GM21390 (cell line): Measurements from ENCODE around the gene DCAF15.
"Not testable (repeated sequence)": the region's sequence is repeated elsewhere in the genome, so short reads cannot be mapped to it uniquely, and the experiment has no call there.

Experiments
- ATAC-seq: cut with Tn5 transposase; IDR thresholded peaks from one replicate; pipeline ENCODE4 v1.9.1; 2021; ENCODE audit not compliant: unreplicated experiment

The DCAF15 gene

GRCh38 chr19:13952154-13952930, at the start of gene DCAF15:
TSS of gene DCAF15 (plus strand) at chr19:13952509. CDS start at chr19:13952513, 4 bp downstream.
- peak; percentile 96 for ATAC-seq

- ATAC-seq = no peak
These were observed 49.2 kb upstream of the DCAF15 start for GRCh38 chr19:13902993-13903555.

DNA sequence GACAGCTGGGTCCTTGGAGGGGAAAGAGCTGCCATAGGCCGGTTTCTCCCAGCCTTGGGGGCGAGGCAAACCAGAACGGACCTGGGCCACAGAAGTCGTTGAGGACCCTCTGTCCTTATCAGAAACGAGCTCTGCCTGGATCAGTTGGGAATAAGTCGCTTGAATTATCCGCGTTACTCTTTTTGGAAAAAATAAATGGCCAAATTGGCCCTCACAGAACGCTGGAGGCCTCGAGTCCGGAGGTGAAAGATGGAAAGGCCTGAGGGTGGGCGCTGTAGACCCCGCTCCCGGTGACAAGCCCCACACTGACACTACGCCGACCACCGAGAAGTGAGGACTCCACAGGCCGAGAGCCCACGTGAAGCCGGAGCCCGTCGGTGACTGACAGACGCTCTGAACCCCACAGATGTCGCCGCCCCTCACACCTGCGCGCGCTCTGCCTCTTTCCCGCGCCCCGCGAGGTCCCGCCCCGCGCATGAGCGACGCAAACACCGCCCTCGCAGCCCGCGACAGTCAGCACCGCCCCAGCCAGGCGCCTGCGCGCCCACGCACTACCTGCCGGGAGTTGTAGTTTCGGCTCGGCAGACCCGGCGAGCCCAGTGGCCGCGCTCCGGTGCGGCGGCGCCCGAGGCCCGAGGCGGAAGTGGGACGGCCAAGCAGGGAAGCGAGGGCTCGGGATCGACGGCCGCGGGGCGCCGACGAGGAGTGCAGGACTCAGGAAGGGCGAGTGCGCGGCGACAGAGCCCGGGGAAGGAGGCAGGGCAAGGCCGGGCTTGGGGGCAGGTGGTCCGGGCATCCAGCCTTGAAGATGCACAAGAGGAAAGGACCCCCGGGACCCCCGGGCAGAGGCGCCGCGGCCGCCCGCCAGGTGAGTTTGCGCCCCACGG, 46.4 kb upstream of the DCAF15 start, which contains the start of the genes BRME1 and CC2D1A:
BRME1 (minus strand) TSS at position 484 of the 887 bp plus-strand sequence. CDS start 1,225 bp downstream, outside the sequence.
CC2D1A (plus strand) TSS at position 568 of the 887 bp plus-strand sequence; CDS start at position 809, 241 bp downstream.
- peak; percentile 90 for ATAC-seq

- ATAC-seq = peak; percentile 37
These were observed 45.8 kb upstream of the DCAF15 start for GRCh38 chr19:13906521-13906904.

- no peak for ATAC-seq
These were observed 45.4 kb upstream of the DCAF15 start for GRCh38 chr19:13906910-13907309.

GRCh38 chr19:13908674-13909073, 43.6 kb upstream of the DCAF15 start:
- no peak for ATAC-seq

DNA sequence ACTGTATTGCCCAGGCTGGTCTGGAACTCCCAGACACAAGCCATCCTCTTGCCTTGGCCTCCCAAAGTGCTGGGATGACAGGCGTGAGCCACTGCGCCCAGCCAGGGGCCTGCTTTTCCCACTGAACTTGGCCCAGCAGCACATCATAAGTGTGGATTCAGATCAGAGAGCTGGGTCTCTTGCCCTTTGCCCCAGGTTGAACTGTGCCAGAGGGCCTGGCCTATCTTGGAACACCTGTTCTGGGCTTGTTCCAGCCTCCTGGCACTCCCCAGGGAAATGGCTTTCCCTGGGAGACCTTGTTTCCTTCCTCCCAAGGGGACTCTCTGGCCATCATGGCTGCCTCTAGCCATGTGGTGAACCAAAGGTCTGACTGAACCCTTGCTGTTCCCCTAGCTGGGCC, 42.9 kb upstream of the DCAF15 start:
- ATAC-seq = no peak

GRCh38 chr19:13913352-13913751, 39.0 kb upstream of the DCAF15 start:
- no peak for ATAC-seq

- no peak for ATAC-seq
These were observed 37.5 kb upstream of the DCAF15 start for GRCh38 chr19:13914777-13915176.

- no peak for ATAC-seq
These were observed 34.4 kb upstream of the DCAF15 start for GRCh38 chr19:13917888-13918406.

GRCh38 chr19:13918726-13919411, 33.4 kb upstream of the DCAF15 start:
- no peak for ATAC-seq

DNA sequence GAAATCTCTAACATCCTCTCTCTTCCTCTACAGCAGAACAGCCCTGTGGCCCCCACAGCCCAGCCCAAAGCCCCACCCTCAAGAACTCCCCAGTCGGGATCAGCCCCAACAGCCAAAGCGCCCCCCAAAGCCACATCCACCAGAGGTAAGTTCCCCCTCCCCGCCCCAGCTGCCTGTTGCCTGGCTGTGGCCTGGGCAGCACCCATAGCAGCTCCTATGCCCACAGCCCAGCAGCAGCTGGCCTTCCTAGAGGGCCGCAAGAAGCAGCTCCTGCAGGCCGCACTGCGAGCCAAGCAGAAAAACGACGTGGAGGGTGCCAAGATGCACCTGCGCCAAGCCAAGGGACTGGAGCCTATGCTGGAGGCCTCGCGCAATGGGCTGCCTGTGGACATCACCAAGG, 31.8 kb upstream of the DCAF15 start:
- no peak for ATAC-seq

GRCh38 chr19:13920940-13921747, 31.2 kb upstream of the DCAF15 start:
- no peak for ATAC-seq

GRCh38 chr19:13922118-13922517, 30.2 kb upstream of the DCAF15 start:
- ATAC-seq = not testable (repeated sequence)

GRCh38 chr19:13923194-13923987, 28.9 kb upstream of the DCAF15 start:
- ATAC-seq = no peak

GRCh38 chr19:13926010-13926409, 26.3 kb upstream of the DCAF15 start:
- no peak for ATAC-seq

GRCh38 chr19:13926715-13927114, 25.6 kb upstream of the DCAF15 start:
- ATAC-seq = no peak

GRCh38 chr19:13929340-13929739, 23.0 kb upstream of the DCAF15 start:
- ATAC-seq = no peak

DNA sequence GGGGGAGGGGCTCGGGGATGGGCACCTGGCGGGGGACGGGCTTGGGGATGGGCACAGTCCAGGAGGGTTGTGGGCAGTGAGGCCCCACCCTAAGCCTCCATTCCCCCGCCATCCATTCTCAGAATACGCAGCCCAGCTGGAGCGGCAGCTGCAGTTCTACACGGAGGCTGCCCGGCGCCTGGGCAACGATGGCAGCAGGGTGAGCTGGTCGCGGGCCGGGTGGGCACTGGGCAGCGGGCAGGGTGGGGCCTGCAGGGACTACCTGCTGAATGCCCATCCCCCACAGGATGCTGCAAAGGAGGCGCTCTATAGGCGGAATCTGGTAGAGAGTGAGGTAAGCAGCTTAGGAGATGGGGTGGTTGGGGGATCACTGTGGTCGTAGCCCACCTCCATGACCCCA, 22.4 kb upstream of the DCAF15 start:
- ATAC-seq = no peak
